Thymus (tissue), 11 donors: ENCODE results near the gene PRKCH. TPM values are rescaled to one million over a fixed set of nuclear protein-coding genes. Genes with fewer than 3 reads are reported as not detected.
"Not testable (repeated sequence)": the region's sequence is repeated elsewhere in the genome, so short reads cannot be mapped to it uniquely, and the experiment has no call there.

Experiments used
- DNase-seq, 9 donors: peaks; one replicate each; pipeline ENCODE4 v3.0.0-alpha.2; 2013; ENCODE audit warnings: low spot score in 9 of 9, low read depth in 6 of 9, missing footprints in 1 of 9
- H3K27ac ChIP-seq, 2 donors: one replicate each; pipeline ENCODE4 v1.5.1; 2013; ENCODE audit warnings: control low read depth in 1 of 2, low read depth in 1 of 2, low read length in 1 of 2, mild to moderate bottlenecking in 1 of 2, moderate library complexity in 1 of 2
- H3K27me3 ChIP-seq, 2 donors: one replicate each; pipeline ENCODE4 v1.5.1; 2013; ENCODE audit warnings: low read length in 1 of 2; ENCODE audit not compliant: control insufficient read depth in 2 of 2, insufficient read depth in 1 of 2
- H3K36me3 ChIP-seq, 2 donors: one replicate each; pipeline ENCODE4 v1.5.1; 2013; ENCODE audit warnings: low read length in 1 of 2, mild to moderate bottlenecking in 1 of 2, moderate library complexity in 1 of 2; ENCODE audit not compliant: control insufficient read depth in 2 of 2, insufficient read depth in 2 of 2
- H3K4me1 ChIP-seq, 2 donors: one replicate each; pipeline ENCODE4 v1.5.1; 2013; ENCODE audit warnings: low read length in 2 of 2; ENCODE audit not compliant: control insufficient read depth in 2 of 2, insufficient read depth in 2 of 2
- H3K4me3 ChIP-seq, 2 donors: one replicate each; pipeline ENCODE4 v1.5.1; 2013; ENCODE audit warnings: low read length in 2 of 2, control low read depth in 1 of 2, mild to moderate bottlenecking in 1 of 2
- H3K9me3 ChIP-seq, 2 donors: one replicate each; pipeline ENCODE4 v1.5.1; 2013; ENCODE audit warnings: low read length in 1 of 2, mild to moderate bottlenecking in 1 of 2; ENCODE audit not compliant: control insufficient read depth in 2 of 2, insufficient read depth in 1 of 2
- whole genome bisulfite sequencing: extraction: QIAGEN DNeasy Blood & Tissue Kit; methylation state at CpG from one replicate; pipeline ENCODE4 v1.1.7; 2013; 5-methylcytosine and 5-hydroxymethylcytosine counted together
- polyA plus RNA-seq: library from polyadenylated mRNA; stranded (reverse); fragments of 200-250 nt; gene quantifications from one replicate; pipeline ENCODE4 v1.2.3, GENCODE V29; 2013
- total RNA-seq: library from RNA; stranded (reverse); fragments of 120-200 nt; gene quantifications from one replicate; pipeline ENCODE4 v1.2.4, GENCODE V29; 2013
- donor health status: healthy.

Gene PRKCH
- total and polyA plus RNA-seq, 2 donors, result 73.5 to 81.8 TPM

GRCh38 chr14:61523751-61524150, 202.4 kb downstream of the PRKCH start:
- Histone ChIP-seq H3K9me3 (peaks cover 0 to 4% of the 10 kb centered on the region in 2 donors), H3K27ac (no peak overlapping the region), H3K4me1 (peaks cover 0 to 30% of the 10 kb centered on the region in 2 donors), H3K36me3 (peaks cover 3 to 14% of the 10 kb centered on the region in 2 donors), H3K4me3 (no peak overlapping the region), H3K27me3 (no peaks in the 10 kb centered on the region)
- 83% methylated on average over 5 of the region's 5 CpGs for WGBS
- no peak for DNase-seq

- 92% methylated on average over 4 of the region's 4 CpGs for WGBS
- Histone ChIP-seq H3K9me3 (peaks cover 1 to 7% of the 10 kb centered on the region in 2 donors), H3K27ac (peak overlapping the region; percentile 7 to 74), H3K36me3 (peaks cover 3 to 19% of the 10 kb centered on the region in 2 donors), H3K27me3 (no peaks in the 10 kb centered on the region), H3K4me1 (peaks cover 0 to 30% of the 10 kb centered on the region in 2 donors), H3K4me3 (no peak overlapping the region)
- DNase-seq, result no peak
These were observed 202.9 kb downstream of the PRKCH start for GRCh38 chr14:61524211-61524806.

DNA sequence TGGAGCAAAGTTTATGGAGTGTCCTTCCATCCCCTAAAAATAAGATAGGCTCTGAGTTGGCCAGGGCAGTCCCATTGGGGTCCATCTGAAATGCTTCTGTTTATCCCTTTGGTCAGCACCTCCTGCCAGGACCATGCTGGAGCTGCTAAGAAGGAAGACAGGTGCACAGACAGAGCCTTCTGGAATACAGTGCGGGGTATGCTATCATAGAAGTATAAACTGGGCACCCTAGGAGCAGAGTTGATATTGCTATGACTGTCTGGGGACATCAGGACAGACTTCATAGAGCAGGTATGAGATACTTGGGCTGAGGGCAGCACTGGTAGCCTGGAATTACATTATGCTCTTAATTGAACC, 203.5 kb downstream of the PRKCH start:
- no peak overlapping the region for H3K4me3 ChIP-seq
- no peak for DNase-seq
- H3K4me1 ChIP-seq, result peaks cover 0 to 30% of the 10 kb centered on the region in 2 donors
- H3K36me3 ChIP-seq, result peaks cover 3 to 20% of the 10 kb centered on the region in 2 donors
- peak overlapping the region; percentile 66 to 78 for H3K27ac ChIP-seq
- peaks cover 1 to 7% of the 10 kb centered on the region in 2 donors for H3K9me3 ChIP-seq
- no peaks in the 10 kb centered on the region for H3K27me3 ChIP-seq
- 98% methylated on average over 1 of the region's 1 CpG for WGBS

- peaks cover 1 to 7% of the 10 kb centered on the region in 2 donors for H3K9me3 ChIP-seq
- H3K4me3 ChIP-seq, result no peak overlapping the region
- no peaks in the 10 kb centered on the region for H3K27me3 ChIP-seq
- H3K36me3 ChIP-seq, result peaks cover 7 to 25% of the 10 kb centered on the region in 2 donors
- peak overlapping the region; percentile 68 to 78 for H3K27ac ChIP-seq
- peak in 1 of 9 donors; percentile 20 for DNase-seq
- WGBS, result 78% methylated on average over 16 of the region's 16 CpGs
- peaks cover 0 to 30% of the 10 kb centered on the region in 2 donors for H3K4me1 ChIP-seq
These were observed 204.1 kb downstream of the PRKCH start for GRCh38 chr14:61525293-61526011.

- 55% methylated on average over 9 of the region's 9 CpGs for WGBS
- H3K36me3 ChIP-seq, result peaks cover 12 to 34% of the 10 kb centered on the region in 2 donors
- H3K4me1 ChIP-seq, result peaks cover 0 to 30% of the 10 kb centered on the region in 2 donors
- H3K4me3 ChIP-seq, result no peak overlapping the region
- H3K27me3 ChIP-seq, result no peaks in the 10 kb centered on the region
- DNase-seq, result no peak
- peaks cover 1 to 7% of the 10 kb centered on the region in 2 donors for H3K9me3 ChIP-seq
- H3K27ac ChIP-seq, result peak overlapping the region; percentile 35 to 56
These were observed 205.3 kb downstream of the PRKCH start for GRCh38 chr14:61526405-61527312.

- Histone ChIP-seq H3K4me3 (no peak overlapping the region), H3K36me3 (peaks cover 12 to 34% of the 10 kb centered on the region in 2 donors), H3K27ac (peak overlapping the region in 1 of 2 donors; percentile 38), H3K27me3 (no peaks in the 10 kb centered on the region), H3K9me3 (peaks cover 1 to 7% of the 10 kb centered on the region in 2 donors), H3K4me1 (peaks cover 0 to 30% of the 10 kb centered on the region in 2 donors)
- 63% methylated on average over 10 of the region's 10 CpGs for WGBS
- no peak for DNase-seq
These were observed 206.1 kb downstream of the PRKCH start for GRCh38 chr14:61527325-61528100.

DNA sequence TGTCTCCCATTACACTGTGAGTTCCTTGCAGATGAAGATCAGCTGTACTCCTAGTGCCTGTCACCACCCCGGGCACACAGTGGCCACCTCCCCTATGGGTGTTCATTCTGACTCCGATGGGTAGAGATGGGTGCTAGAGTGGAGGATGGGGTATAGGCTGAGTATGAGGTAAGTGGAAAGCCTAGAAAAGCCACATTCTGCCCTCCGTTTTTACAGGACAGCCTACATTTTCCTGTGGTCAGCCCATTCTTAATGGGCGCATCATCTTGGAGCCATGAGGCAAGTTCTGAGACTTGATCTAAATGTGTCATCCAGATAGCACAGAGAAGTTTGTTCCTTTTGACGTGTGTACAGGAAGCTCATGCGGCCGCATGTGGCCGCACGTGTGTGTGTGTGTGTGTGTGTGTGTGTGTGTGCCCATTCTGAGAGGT, 207.2 kb downstream of the PRKCH start:
- peaks cover 1 to 7% of the 10 kb centered on the region in 2 donors for H3K9me3 ChIP-seq
- H3K27me3 ChIP-seq, result no peaks in the 10 kb centered on the region
- peaks cover 12 to 42% of the 10 kb centered on the region in 2 donors for H3K36me3 ChIP-seq
- H3K4me1 ChIP-seq, result peaks cover 0 to 30% of the 10 kb centered on the region in 2 donors
- H3K4me3 ChIP-seq, result no peak overlapping the region
- peak overlapping the region in 1 of 2 donors; percentile 19 for H3K27ac ChIP-seq
- WGBS, result 72% methylated on average over 9 of the region's 9 CpGs
- no peak for DNase-seq

DNA sequence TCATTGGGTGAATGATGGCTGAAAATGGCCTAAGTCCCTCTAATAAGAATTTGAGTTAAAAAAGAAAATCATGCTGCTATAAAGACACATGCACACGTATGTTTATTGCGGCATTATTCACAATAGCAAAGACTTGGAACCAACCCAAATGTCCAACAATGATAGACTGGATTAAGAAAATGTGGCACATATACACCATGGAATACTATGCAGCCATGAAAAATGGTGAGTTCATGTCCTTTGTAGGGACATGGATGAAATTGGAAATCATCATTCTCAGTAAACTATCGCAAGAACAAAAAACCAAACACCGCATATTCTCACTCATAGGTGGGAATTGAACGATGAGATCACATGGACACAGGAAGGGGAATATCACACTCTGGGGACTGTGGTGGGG, 208.0 kb downstream of the PRKCH start:
- H3K4me3 ChIP-seq, H3K27me3 ChIP-seq, H3K9me3 ChIP-seq, DNase-seq, H3K27ac ChIP-seq: not testable (repeated sequence)
- Histone ChIP-seq H3K4me1 (peaks cover 0 to 30% of the 10 kb centered on the region in 2 donors), H3K36me3 (peaks cover 12 to 46% of the 10 kb centered on the region in 2 donors)
- 97% methylated on average over 3 of the region's 5 CpGs for WGBS
